Mesothelial cell of epicardium (in vitro differentiated cells): Measurements from ENCODE around the gene SWT1. TPM values are rescaled to one million over a fixed set of nuclear protein-coding genes. Genes with fewer than 3 reads are reported as not detected.

Experiments
- DNase-seq, 2 experiments: peaks; one replicate each; pipeline ENCODE4 v3.0.0; 2021; ENCODE audit warnings: low spot score in 2 of 2; ENCODE audit not compliant: unreplicated experiment in 2 of 2
- H3K27ac Mint-ChIP-seq: 2 replicates; pipeline ENCODE4 v1.8.0; 2021; ENCODE audit warnings: mixed read lengths
- H3K27me3 Mint-ChIP-seq: 2 replicates; pipeline ENCODE4 v1.8.0; 2021; ENCODE audit warnings: low read depth, mixed read lengths
- H3K36me3 Mint-ChIP-seq: 2 replicates; pipeline ENCODE4 v1.8.0; 2021; ENCODE audit warnings: mixed read lengths
- H3K4me1 Mint-ChIP-seq: 2 replicates; pipeline ENCODE4 v1.8.0; 2021; ENCODE audit warnings: mixed read lengths
- H3K4me3 Mint-ChIP-seq: 2 replicates; pipeline ENCODE4 v1.8.0; 2021; ENCODE audit warnings: mild to moderate bottlenecking, moderate library complexity, mixed read lengths
- H3K9me3 Mint-ChIP-seq: 2 replicates; pipeline ENCODE4 v1.8.0; 2021; ENCODE audit warnings: mixed read lengths
- total RNA-seq: library from RNA; stranded (reverse); gene quantifications from 3 replicates; pipeline ENCODE4 v1.2.1, GENCODE V29; 2021
- TF ChIP-seq, protein P1 (sequence below): fragments of 200-600 bp; sonication (generic); IDR thresholded peaks from one replicate; pipeline ENCODE4 v1.5.0; 2021; ENCODE audit warnings: antibody characterized with exemption; ENCODE audit not compliant: unreplicated experiment

SWT1 gene
- total RNA-seq, 1 donor from 2014 or later, result 8.0 TPM

DNA sequence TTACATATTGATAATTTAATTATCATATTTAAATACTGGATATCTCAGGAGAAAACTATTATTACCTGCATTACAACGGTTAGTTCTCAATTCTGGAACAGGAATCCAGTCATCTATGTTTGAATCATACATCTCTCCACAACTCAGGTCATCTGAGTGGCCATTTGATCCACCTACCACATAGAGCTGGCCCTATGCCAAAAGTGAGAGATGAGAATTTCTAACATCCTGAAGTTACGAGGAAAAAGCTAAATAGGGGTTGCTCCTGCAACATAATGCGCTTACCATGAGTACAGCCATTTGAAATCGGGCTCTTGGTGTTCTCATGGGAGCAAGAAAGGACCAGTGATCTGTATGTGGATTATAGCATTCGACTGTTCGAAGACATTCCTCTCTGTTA is 143.2 kb downstream of the SWT1 start:
- H3K36me3 Mint-ChIP-seq, result peaks cover 55% of the 10 kb centered on the region
- H3K27ac Mint-ChIP-seq, result no peak overlapping the region
- no peaks in the 10 kb centered on the region for H3K9me3 Mint-ChIP-seq
- H3K4me1 Mint-ChIP-seq, result no peaks in the 10 kb centered on the region
- TF ChIP-seq, protein P1, sequence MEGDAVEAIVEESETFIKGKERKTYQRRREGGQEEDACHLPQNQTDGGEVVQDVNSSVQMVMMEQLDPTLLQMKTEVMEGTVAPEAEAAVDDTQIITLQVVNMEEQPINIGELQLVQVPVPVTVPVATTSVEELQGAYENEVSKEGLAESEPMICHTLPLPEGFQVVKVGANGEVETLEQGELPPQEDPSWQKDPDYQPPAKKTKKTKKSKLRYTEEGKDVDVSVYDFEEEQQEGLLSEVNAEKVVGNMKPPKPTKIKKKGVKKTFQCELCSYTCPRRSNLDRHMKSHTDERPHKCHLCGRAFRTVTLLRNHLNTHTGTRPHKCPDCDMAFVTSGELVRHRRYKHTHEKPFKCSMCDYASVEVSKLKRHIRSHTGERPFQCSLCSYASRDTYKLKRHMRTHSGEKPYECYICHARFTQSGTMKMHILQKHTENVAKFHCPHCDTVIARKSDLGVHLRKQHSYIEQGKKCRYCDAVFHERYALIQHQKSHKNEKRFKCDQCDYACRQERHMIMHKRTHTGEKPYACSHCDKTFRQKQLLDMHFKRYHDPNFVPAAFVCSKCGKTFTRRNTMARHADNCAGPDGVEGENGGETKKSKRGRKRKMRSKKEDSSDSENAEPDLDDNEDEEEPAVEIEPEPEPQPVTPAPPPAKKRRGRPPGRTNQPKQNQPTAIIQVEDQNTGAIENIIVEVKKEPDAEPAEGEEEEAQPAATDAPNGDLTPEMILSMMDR, result no peak
- DNase-seq, result no peak
- H3K27me3 Mint-ChIP-seq, result no peaks in the 10 kb centered on the region
- no peak overlapping the region for H3K4me3 Mint-ChIP-seq

DNA sequence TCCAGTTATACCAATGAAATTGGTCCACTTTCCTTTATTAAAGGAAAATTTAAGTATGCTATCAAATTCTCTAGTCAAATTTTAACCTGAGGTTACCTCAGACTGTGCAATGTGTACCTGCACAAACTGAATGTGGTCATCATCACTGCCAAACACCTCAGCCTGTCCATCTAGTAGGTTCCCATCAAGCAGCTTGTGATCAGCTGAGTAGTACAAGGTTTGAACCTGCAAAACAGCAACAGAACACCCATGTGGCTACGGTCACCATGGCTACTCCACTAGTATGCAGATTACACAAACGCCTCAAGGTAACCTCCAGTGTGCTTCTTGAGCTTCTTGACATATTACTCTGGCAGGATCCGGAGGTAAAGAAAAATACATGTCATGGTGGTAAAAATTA is 148.5 kb downstream of the SWT1 start:
- no peak for DNase-seq
- Mint-ChIP-seq H3K27ac (no peak overlapping the region), H3K4me3 (no peak overlapping the region), H3K9me3 (no peaks in the 10 kb centered on the region), H3K27me3 (no peaks in the 10 kb centered on the region), H3K36me3 (peaks cover 57% of the 10 kb centered on the region), H3K4me1 (peaks cover 2% of the 10 kb centered on the region)
- TF ChIP-seq, protein P1, result no peak

DNA sequence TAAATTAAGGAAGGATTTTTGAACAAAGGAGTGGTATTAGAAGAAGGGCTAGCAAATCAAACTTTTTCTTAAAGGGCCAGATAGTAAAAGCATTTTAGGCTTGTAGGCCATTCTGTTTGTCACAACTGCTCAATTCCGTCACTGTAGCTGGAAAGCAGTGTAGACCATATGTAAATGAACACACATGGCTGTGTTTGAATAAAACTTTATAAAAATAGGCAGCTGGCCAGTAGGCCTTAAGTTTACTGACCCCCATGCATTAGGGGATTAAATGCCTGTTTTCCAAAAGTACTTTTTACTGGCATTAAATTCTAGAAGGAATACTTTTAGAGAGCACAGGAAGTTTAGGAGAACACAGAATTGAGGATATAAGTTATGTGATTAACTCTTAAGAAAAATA is 151.2 kb downstream of the SWT1 start:
- H3K27me3 Mint-ChIP-seq, result no peaks in the 10 kb centered on the region
- TF ChIP-seq, protein P1, result no peak
- no peak overlapping the region for H3K4me3 Mint-ChIP-seq
- no peak overlapping the region for H3K27ac Mint-ChIP-seq
- H3K36me3 Mint-ChIP-seq, result peaks cover 48% of the 10 kb centered on the region
- no peak for DNase-seq
- H3K4me1 Mint-ChIP-seq, result peaks cover 20% of the 10 kb centered on the region
- no peaks in the 10 kb centered on the region for H3K9me3 Mint-ChIP-seq

DNA sequence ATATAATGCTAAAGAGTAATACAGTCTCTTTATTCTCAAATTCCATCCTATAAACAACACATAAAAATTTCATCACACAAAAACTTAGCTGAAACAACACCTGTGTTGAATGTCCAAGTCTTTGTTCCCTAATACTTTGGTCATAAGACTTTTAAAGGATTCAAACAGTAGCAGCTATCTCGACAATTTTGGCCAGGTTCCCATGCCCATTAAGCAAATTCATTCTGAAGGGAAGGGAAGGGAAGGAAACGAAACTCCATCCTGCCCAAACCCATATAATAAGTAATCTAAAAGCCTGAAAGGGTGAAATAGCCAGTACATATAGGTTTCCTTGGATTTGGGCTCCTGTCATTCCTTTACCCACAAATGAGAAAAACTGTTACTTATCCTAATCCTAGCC is 152.6 kb downstream of the SWT1 start:
- no peak overlapping the region for H3K4me3 Mint-ChIP-seq
- H3K27ac Mint-ChIP-seq, result no peak overlapping the region
- H3K36me3 Mint-ChIP-seq, result peaks cover 39% of the 10 kb centered on the region
- peaks cover 35% of the 10 kb centered on the region for H3K4me1 Mint-ChIP-seq
- TF ChIP-seq, protein P1, result no peak
- DNase-seq, result no peak
- H3K9me3 Mint-ChIP-seq, result no peaks in the 10 kb centered on the region
- no peaks in the 10 kb centered on the region for H3K27me3 Mint-ChIP-seq

DNA sequence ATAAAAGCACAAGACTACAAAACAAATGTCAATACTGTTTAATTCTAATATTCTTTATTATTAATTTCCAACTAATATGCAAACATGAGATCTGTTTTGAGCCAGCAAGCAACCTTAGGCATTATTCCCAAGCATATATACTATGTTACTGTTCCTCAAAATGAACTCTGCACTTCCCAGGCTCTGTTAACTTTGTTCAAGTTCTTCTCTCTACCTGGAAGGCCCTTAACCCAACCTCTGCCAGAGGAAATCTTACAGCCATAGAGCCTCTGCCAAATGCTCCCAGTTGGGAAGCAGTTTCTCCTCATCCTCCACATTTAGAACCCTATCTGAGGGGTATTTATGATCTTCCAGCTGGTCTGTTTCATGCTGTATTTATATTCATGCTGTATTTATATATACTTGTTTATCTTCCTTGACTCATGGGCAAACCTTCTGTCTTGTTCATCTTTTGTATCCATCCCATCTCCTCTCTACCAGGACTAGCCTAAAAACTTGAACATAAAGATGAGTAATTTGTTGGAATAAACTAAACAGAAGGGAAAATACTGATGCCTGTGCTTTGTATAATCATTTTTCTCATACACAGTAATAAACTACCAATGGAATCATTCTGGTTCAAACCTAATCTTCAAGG is 154.7 kb downstream of the SWT1 start:
- Mint-ChIP-seq H3K4me3 (no peak overlapping the region), H3K4me1 (peaks cover 46% of the 10 kb centered on the region), H3K27ac (no peak overlapping the region), H3K27me3 (no peaks in the 10 kb centered on the region), H3K36me3 (peaks cover 19% of the 10 kb centered on the region), H3K9me3 (no peaks in the 10 kb centered on the region)
- TF ChIP-seq, protein P1, result no peak
- DNase-seq, result no peak
